ENCODE results near the gene DRAXIN.

DRAXIN gene

DNA sequence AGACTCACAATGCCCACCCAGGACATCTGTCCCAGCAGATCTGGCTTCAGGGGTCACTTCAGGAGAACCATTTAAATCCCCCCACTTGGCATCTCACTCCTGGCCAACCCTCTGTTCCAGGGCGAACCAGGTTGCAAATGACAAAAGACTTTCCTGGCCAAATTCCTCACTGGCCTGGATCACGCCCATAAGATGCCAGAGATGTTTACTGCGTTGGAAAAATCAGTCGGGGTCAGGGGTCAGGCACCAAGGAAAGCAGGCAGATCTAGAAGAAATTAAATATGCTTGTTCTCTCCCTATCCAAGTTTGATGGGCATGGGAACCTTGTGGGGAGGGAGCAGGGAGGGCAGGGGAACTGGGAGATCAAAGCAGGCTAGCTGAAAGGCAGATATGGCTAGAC is 29.8 kb downstream of the DRAXIN start:
- no peaks in the 10 kb centered on the region for H3K9me3 ChIP-seq (ENCODE audit: insufficient read depth, low read length, severe bottlenecking)
- no peak overlapping the region for H3K27ac ChIP-seq (ENCODE audit: low read length)
- DNase-seq (no peak), ATAC-seq (ENCODE audit: insufficient read depth, low read depth) (no peak)
- no peaks in the 10 kb centered on the region for H4K20me1 ChIP-seq (ENCODE audit: insufficient read depth, low read length)
- no peaks in the 10 kb centered on the region for H3K36me3 ChIP-seq (ENCODE audit: insufficient read depth, low read length)
- no peaks in the 10 kb centered on the region for H3K27me3 ChIP-seq (ENCODE audit: insufficient read depth, low read length, poor library complexity)
- H3K4me2 ChIP-seq (ENCODE audit: insufficient read depth, low read length), result no peak overlapping the region
- H2AFZ ChIP-seq (ENCODE audit: low read depth, low read length), result no peak overlapping the region
- TF ChIP-seq EZH2 (IDR thresholded peaks at IDR 0.05; ENCODE audit: borderline replicate concordance, low read depth, low read length, severe bottlenecking) (no peak), CTCF (IDR thresholded peaks at IDR 0.05; ENCODE audit: borderline replicate concordance, extremely low read depth, low read length, poor library complexity, severe bottlenecking) (no peak)
- peaks cover 14% of the 10 kb centered on the region for H3K4me1 ChIP-seq (ENCODE audit: insufficient read depth, low read length)
- H3K4me3 ChIP-seq (ENCODE audit: low read depth in 1 of 2, low read length in 2 of 2), result no peak overlapping the region
- no peaks in the 10 kb centered on the region for H3K79me2 ChIP-seq (ENCODE audit: insufficient read depth, low read length)
- H3K9ac ChIP-seq (ENCODE audit: low read depth, low read length), result no peak overlapping the region

DNA sequence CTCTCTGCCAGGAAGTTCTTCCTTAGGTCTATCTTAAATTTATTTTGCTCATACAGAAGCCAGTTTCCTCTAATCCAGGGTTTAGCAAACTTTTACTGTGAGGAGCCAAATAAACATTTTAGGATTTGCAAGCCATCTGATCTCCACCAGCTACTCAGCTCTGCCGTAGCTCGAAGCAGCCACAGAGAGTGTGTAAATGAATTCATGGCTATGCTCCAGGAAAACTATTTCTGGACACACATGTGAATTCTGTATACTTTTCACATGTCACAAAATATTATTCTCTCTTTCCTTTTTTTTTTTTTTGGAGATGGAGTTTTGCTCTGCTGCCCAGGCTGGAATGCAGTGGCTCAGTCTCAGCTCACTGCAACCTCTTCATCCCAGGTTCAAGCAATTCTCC is 31.0 kb downstream of the DRAXIN start:
- no peak for DNase-seq
- no peaks in the 10 kb centered on the region for H3K27me3 ChIP-seq (ENCODE audit: insufficient read depth, low read length, poor library complexity)
- no peak for TF ChIP-seq EZH2 (IDR thresholded peaks at IDR 0.05; ENCODE audit: borderline replicate concordance, low read depth, low read length, severe bottlenecking)
- peaks cover 14% of the 10 kb centered on the region for H3K4me1 ChIP-seq (ENCODE audit: insufficient read depth, low read length)
- H3K36me3 ChIP-seq (ENCODE audit: insufficient read depth, low read length), result no peaks in the 10 kb centered on the region
- no peaks in the 10 kb centered on the region for H3K79me2 ChIP-seq (ENCODE audit: insufficient read depth, low read length)
- no peak overlapping the region for H3K9ac ChIP-seq (ENCODE audit: low read depth, low read length)
- no peak overlapping the region for H3K27ac ChIP-seq (ENCODE audit: low read length)
- no peaks in the 10 kb centered on the region for H4K20me1 ChIP-seq (ENCODE audit: insufficient read depth, low read length)
- H2AFZ ChIP-seq (ENCODE audit: low read depth, low read length), result no peak overlapping the region
- H3K4me3 ChIP-seq (ENCODE audit: low read depth in 1 of 2, low read length in 2 of 2), result no peak overlapping the region
- H3K4me2 ChIP-seq (ENCODE audit: insufficient read depth, low read length), result no peak overlapping the region
- H3K9me3 ChIP-seq (ENCODE audit: insufficient read depth, low read length, severe bottlenecking), result no peaks in the 10 kb centered on the region
- ATAC-seq (ENCODE audit: insufficient read depth, low read depth), result no peak

- DNase-seq (no peak), ATAC-seq (ENCODE audit: insufficient read depth, low read depth) (no peak)
- Histone ChIP-seq H3K4me3 (ENCODE audit: low read depth in 1 of 2, low read length in 2 of 2) (no peak overlapping the region), H3K36me3 (ENCODE audit: insufficient read depth, low read length) (no peaks in the 10 kb centered on the region), H4K20me1 (ENCODE audit: insufficient read depth, low read length) (no peaks in the 10 kb centered on the region; the same call in 1 of the 2 replicates), H3K27me3 (ENCODE audit: insufficient read depth, low read length, poor library complexity) (no peaks in the 10 kb centered on the region), H3K4me1 (ENCODE audit: insufficient read depth, low read length) (peaks cover 11% of the 10 kb centered on the region), H3K9me3 (ENCODE audit: insufficient read depth, low read length, severe bottlenecking) (no peaks in the 10 kb centered on the region), H3K9ac (ENCODE audit: low read depth, low read length) (no peak overlapping the region), H3K4me2 (ENCODE audit: insufficient read depth, low read length) (no peak overlapping the region), H3K27ac (ENCODE audit: low read length) (no peak overlapping the region), H2AFZ (ENCODE audit: low read depth, low read length) (no peak overlapping the region), H3K79me2 (ENCODE audit: insufficient read depth, low read length) (no peaks in the 10 kb centered on the region)
- no peak for TF ChIP-seq CTCF (IDR thresholded peaks at IDR 0.05; ENCODE audit: borderline replicate concordance, extremely low read depth, low read length, poor library complexity, severe bottlenecking)
- TF ChIP-seq EZH2 (IDR thresholded peaks at IDR 0.05; ENCODE audit: borderline replicate concordance, low read depth, low read length, severe bottlenecking), result no peak
Measured at GRCh38 chr1:11725616-11726015, 34.1 kb downstream of the DRAXIN start.

DNA sequence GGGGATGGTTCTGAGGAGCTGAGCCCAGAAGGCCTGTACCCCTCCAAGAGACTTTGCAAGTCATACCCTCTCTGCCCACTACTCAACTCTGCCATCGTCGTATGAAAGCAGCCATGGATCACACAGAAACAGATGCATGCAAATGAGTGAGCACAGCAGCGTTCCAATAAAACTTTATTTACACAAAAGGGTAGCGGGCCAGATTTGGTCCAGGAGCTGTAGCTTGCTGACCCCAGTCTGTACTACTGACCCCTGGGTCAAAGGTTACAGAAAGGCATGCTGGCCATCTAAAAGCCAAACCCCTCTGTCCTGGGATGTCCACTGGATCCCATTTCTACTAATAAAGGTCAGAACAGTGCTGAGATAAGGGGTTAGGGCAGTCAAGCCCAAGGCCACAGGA is 35.6 kb downstream of the DRAXIN start:
- Histone ChIP-seq H2AFZ (ENCODE audit: low read depth, low read length) (no peak overlapping the region), H3K27ac (ENCODE audit: low read length) (no peak overlapping the region)

More for the DNA sequence above, 35.6 kb downstream of the DRAXIN start:
- no peaks in the 10 kb centered on the region for H3K9me3 ChIP-seq (ENCODE audit: insufficient read depth, low read length, severe bottlenecking)
- no peak overlapping the region for H3K9ac ChIP-seq (ENCODE audit: low read depth, low read length)
- no peak overlapping the region for H3K4me3 ChIP-seq (ENCODE audit: low read depth in 1 of 2, low read length in 2 of 2)
- ATAC-seq (ENCODE audit: insufficient read depth, low read depth) (no peak), DNase-seq (no peak)
- TF ChIP-seq EZH2 (IDR thresholded peaks at IDR 0.05; ENCODE audit: borderline replicate concordance, low read depth, low read length, severe bottlenecking) (no peak), CTCF (IDR thresholded peaks at IDR 0.05; ENCODE audit: borderline replicate concordance, extremely low read depth, low read length, poor library complexity, severe bottlenecking) (no peak)
- H4K20me1 ChIP-seq (ENCODE audit: insufficient read depth, low read length), result no peaks in the 10 kb centered on the region; the same call in 1 of the 2 replicates
- no peak overlapping the region for H3K4me2 ChIP-seq (ENCODE audit: insufficient read depth, low read length)
- no peaks in the 10 kb centered on the region for H3K27me3 ChIP-seq (ENCODE audit: insufficient read depth, low read length, poor library complexity)
- H3K79me2 ChIP-seq (ENCODE audit: insufficient read depth, low read length), result no peaks in the 10 kb centered on the region
- peaks cover 26% of the 10 kb centered on the region for H3K4me1 ChIP-seq (ENCODE audit: insufficient read depth, low read length)
- no peaks in the 10 kb centered on the region for H3K36me3 ChIP-seq (ENCODE audit: insufficient read depth, low read length)
